Mucosa of descending colon (tissue), 3 donors: ENCODE results near the gene THTPA. TPM values are rescaled to one million over a fixed set of nuclear protein-coding genes. Genes with fewer than 3 reads are reported as not detected.
A peak's percentile ranks its signal among the peaks of the same experiment; 100 is the strongest.
"Not testable (repeated sequence)": the region's sequence is repeated elsewhere in the genome, so short reads cannot be mapped to it uniquely, and the experiment has no call there.

Experiments
- ATAC-seq: fragments of 200-7000 bp; cut with Tn5 transposase; one replicate; pipeline ENCODE4 v1.9.1; 2020; ENCODE audit warnings: mild to moderate bottlenecking, moderate library complexity
- DNase-seq, 3 donors: peaks; one replicate each; pipeline ENCODE4 v3.0.0-alpha.2; 2020
- H3K36me3 ChIP-seq: fragments of 200-600 bp; one replicate; pipeline ENCODE4 v1.8.0; 2021; ENCODE audit warnings: low read depth, mild to moderate bottlenecking
- H3K4me1 ChIP-seq: fragments of 200-600 bp; one replicate; pipeline ENCODE4 v1.8.0; 2021; ENCODE audit warnings: low read depth, mild to moderate bottlenecking
- H3K4me3 ChIP-seq: fragments of 200-600 bp; one replicate; pipeline ENCODE4 v1.8.0; 2021; ENCODE audit warnings: mild to moderate bottlenecking
- H3K9me3 ChIP-seq: fragments of 200-600 bp; one replicate; pipeline ENCODE4 v1.8.0; 2021; ENCODE audit warnings: mild to moderate bottlenecking
- CTCF ChIP-seq: fragments of 200-600 bp; IDR thresholded peaks from one replicate; pipeline ENCODE4 v1.8.0; 2022; ENCODE audit warnings: antibody characterized with exemption, mild to moderate bottlenecking
- intact Hi-C, 2 donors: fragments of 100-400 bp; cut with DNase I in 1 of 2; cut with micrococcal nuclease in 1 of 2; formaldehyde crosslinking; loops; one replicate each; pipeline versions ENCODE4 v1.11.0 to v1.11.1; 2022; cut with DNase I, micrococcal nuclease
- total RNA-seq, 3 donors: library from RNA; stranded (reverse); fragmentation: NEBNext Ultra II Directional in 2 of 3; extraction: Animal tissue kit (Norgen Biotek cat#: 25700) in 2 of 3; gene quantifications; one replicate each; pipeline versions ENCODE4 v1.2.1 to v1.2.4, GENCODE V29; 2021 to 2023
- donor health status: DM: no; HTN: no; CAD: no; lungs with moderate emphysema.
- donor health status: DM: no; HTN: no; CAD: no.
- donor health status: DM: no; HTN: yes; CAD: no.

THTPA gene
- total RNA-seq, 3 donors from 2014 or later: 16.8 to 17.4 (median 17.4) TPM

DNA sequence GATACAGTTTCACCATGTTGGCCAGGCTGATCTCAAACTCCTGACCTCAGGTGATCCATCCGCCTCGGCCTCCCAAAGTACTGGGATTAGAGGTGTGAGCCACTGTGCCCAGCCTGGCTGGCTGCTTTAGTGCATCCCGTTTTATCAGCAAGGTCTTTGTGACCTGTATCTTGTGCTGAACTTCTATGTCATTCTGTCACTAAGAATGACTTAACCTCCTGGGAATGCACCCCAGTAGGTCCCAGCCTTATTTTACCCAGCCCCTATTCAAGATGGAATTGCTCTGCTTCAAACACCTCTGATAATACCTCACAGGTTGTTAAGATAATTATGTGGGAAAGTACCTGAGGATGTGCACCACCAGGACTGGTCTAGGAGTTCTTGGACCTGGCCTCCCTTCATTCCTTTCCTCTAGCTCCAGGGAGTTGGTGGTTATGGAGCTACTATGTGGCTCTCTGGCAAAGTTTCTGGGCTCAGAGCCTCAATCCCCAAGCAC lies 48.7 kb downstream of the THTPA start:
- Histone ChIP-seq H3K4me3 (no peak overlapping the region), H3K9me3 (no peaks in the 10 kb centered on the region), H3K36me3 (no peaks in the 10 kb centered on the region), H3K4me1 (peaks cover 2% of the 10 kb centered on the region)
- ATAC-seq (no peak), DNase-seq (no peak)
- no peak for TF ChIP-seq CTCF
- intact Hi-C loops: no loop called here

GRCh38 chr14:23605931-23606585 lies 50.0 kb downstream of the THTPA start:
- ATAC-seq (no peak), DNase-seq (no peak)
- Histone ChIP-seq H3K4me1 (peaks cover 15% of the 10 kb centered on the region), H3K4me3 (no peak overlapping the region), H3K9me3 (no peaks in the 10 kb centered on the region), H3K36me3 (no peaks in the 10 kb centered on the region)
- no peak for TF ChIP-seq CTCF
- intact Hi-C loops: no loop called here

DNA sequence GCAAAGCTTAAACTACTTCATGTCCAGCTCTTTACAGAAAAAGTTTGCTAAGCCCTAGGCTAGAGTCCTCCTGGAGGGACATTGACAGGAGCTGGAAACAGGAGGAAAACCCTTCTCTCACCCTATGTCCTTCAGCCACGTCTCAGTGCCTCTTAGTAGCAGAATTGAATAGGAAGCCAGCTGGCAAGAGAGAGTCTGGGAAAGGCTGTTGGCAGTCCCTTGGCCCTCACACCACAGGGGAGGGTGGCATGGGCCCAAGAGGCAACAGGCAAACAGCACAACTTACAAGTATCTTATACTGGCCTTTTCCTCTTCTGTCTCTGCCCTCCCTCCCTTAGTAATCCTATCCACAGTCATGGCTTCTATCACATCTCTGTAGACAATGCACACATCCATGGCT lies 52.4 kb downstream of the THTPA start:
- ATAC-seq: no peak

DNA sequence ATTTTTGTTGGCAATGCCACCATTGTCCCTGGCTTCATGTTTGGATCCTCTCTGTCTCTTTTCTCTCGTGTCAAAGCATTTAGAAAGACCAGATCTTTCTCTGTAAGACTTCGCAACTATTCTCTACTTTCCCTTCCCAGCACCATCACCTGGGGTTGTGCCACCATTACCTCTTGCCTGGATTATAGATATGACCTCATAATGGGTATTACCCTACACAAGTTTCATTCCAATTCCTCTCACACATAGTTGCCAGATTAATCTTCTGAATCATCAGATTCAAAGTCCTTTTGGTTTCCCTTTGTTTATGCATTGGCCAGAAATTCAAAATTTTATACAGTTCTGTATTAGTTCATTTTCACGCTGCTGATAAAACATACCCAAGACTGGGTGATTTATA lies 52.9 kb downstream of the THTPA start:
- DNase-seq: no peak
- H3K4me1 ChIP-seq: peaks cover 33% of the 10 kb centered on the region
- TF ChIP-seq CTCF: no peak

More for the DNA sequence above, 52.4 kb downstream of the THTPA start:
- intact Hi-C loops: no loop called here
- H3K36me3 ChIP-seq: no peaks in the 10 kb centered on the region
- no peak overlapping the region for H3K4me3 ChIP-seq
- peaks cover 33% of the 10 kb centered on the region for H3K4me1 ChIP-seq
- DNase-seq: no peak
- no peaks in the 10 kb centered on the region for H3K9me3 ChIP-seq
- no peak for TF ChIP-seq CTCF

DNA sequence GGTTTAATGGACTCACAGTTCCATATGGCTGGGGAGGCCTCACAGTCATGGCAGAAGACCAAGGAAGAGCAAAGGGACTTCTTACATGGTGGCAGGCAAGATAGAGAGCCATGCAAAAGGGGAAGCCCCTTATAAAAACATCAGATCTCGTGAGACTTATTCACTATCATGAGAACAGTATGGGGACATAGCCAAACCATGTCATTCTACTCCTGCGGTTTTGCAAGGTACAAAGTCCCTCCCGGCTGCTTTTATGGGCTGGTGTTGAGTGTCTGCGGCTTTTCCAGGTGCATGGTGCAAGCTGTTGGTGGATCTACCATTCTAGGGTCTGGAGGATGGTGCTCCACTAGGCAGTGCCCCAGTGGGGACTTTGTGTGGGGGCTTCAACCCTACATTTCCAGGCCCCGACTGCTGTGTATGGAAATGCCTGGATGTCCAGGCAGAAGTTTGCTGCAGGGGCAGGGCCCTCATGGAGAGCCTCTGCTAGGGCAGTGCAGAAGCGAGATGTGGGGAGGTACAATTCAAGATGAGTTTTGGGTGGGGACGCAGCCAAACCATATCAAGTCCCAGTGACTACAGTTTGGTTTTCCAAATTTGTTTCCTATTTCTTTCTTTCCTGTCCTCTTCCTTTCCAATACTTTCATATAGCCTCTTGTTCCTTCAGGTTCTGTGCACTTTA lies 53.5 kb downstream of the THTPA start:
- peak; percentile 76 for ATAC-seq
- not testable (repeated sequence) for H3K36me3 ChIP-seq

More for the DNA sequence above, 52.9 kb downstream of the THTPA start:
- ATAC-seq: no peak
- intact Hi-C loops: no loop called here
- H3K36me3 ChIP-seq: no peaks in the 10 kb centered on the region
- H3K9me3 ChIP-seq: no peaks in the 10 kb centered on the region
- no peak overlapping the region for H3K4me3 ChIP-seq

More for the DNA sequence above, 53.5 kb downstream of the THTPA start:
- H3K4me3 ChIP-seq, H3K9me3 ChIP-seq, intact Hi-C loops: not testable (repeated sequence)
- peaks cover 33% of the 10 kb centered on the region for H3K4me1 ChIP-seq
- peak in 2 of 3 donors; percentile 68 to 77 for DNase-seq

Other genes starting within 250 kb of the THTPA start
- 100 to 1,000 TPM in 1 of 3 donors, 10 to 100 TPM in 2; 40.6 to 116 (median 41.4) TPM for gene BCL2L2, start 249.4 kb upstream of the THTPA start, total RNA-seq
- gene PABPN1, start 234.8 kb upstream of the THTPA start, total RNA-seq: 100 to 1,000 TPM; 157 to 185 (median 157) TPM
- 10 to 100 TPM in 1 of 3 donors, 1 to 10 TPM in 2; 2.3 to 35.5 (median 5.4) TPM for gene SLC22A17, start 203.4 kb upstream of the THTPA start, total RNA-seq
- 10 to 100 TPM in 1 of 3 donors, 1 to 10 TPM in 1, under 1 TPM in 1; 0.98 to 16.6 (median 3.3) TPM for gene EFS, start 191.1 kb upstream of the THTPA start, total RNA-seq
- not detected for gene IL25, start 183.5 kb upstream of the THTPA start, total RNA-seq
- gene CMTM5, start 179.2 kb upstream of the THTPA start, total RNA-seq: 1 to 10 TPM in 1 of 3 donors, under 1 TPM in 2; 0.58 to 3.5 (median 0.58) TPM
- gene MYH6, start 148.0 kb upstream of the THTPA start, total RNA-seq: 1 to 10 TPM in 1 of 3 donors, under 1 TPM in 1, not detected in 1; 0.09 to 1.4 TPM
- gene MYH7, start 120.6 kb upstream of the THTPA start, total RNA-seq: 1 to 10 TPM in 2 of 3 donors, under 1 TPM in 1; 0.13 to 6.2 (median 1.2) TPM
- 10 to 100 TPM; 29.1 to 35.3 (median 29.9) TPM for gene NGDN, start 86.6 kb upstream of the THTPA start, total RNA-seq
- 1 to 10 TPM in 2 of 3 donors, under 1 TPM in 1; 0.92 to 3.2 (median 1.6) TPM for gene ZFHX2, start 4.5 kb upstream of the THTPA start, total RNA-seq
- gene AP1G2, start 11.5 kb downstream of the THTPA start, total RNA-seq: 100 to 1,000 TPM in 2 of 3 donors, 10 to 100 TPM in 1; 95.4 to 271 (median 122) TPM
- gene JPH4, start 22.5 kb downstream of the THTPA start, total RNA-seq: 1 to 10 TPM in 1 of 3 donors, under 1 TPM in 2; 0.26 to 3.7 (median 0.87) TPM
- gene DHRS2, start 80.1 kb downstream of the THTPA start, total RNA-seq: under 1 TPM in 2 of 3 donors, not detected in 1; 0.26 to 0.34 TPM